ENCODE data around the gene DLEC1.
A peak's percentile ranks its signal among the peaks of the same experiment; 100 is the strongest.

Gene DLEC1

GRCh38 chr3:38141952-38142273 is 102.9 kb downstream of the DLEC1 start:
- Histone ChIP-seq H3K27ac (ENCODE audit: insufficient read depth, low read length, poor library complexity, severe bottlenecking) (no peak overlapping the region), H3K9me3 (ENCODE audit: control insufficient read depth, low read length) (peaks cover 4% of the 10 kb centered on the region), H3K4me1 (ENCODE audit: control insufficient read depth, insufficient read depth, low read length, poor library complexity, severe bottlenecking) (peaks cover 22% of the 10 kb centered on the region), H3K36me3 (ENCODE audit: control insufficient read depth, insufficient read depth, low read length) (peaks cover 27% of the 10 kb centered on the region), H3K27me3 (replicated peaks; ENCODE audit: control insufficient read depth, insufficient read depth, low read length, poor library complexity, severe bottlenecking) (no peaks in the 10 kb centered on the region), H3K4me3 (ENCODE audit: insufficient read depth, low read depth, low read length, poor library complexity, severe bottlenecking) (no peak overlapping the region)
- DNase-seq: no peak

- Histone ChIP-seq H3K27ac (ENCODE audit: insufficient read depth, low read length, poor library complexity, severe bottlenecking) (no peak overlapping the region), H3K4me3 (ENCODE audit: insufficient read depth, low read depth, low read length, poor library complexity, severe bottlenecking) (no peak overlapping the region), H3K36me3 (ENCODE audit: control insufficient read depth, insufficient read depth, low read length) (peaks cover 27% of the 10 kb centered on the region), H3K4me1 (ENCODE audit: control insufficient read depth, insufficient read depth, low read length, poor library complexity, severe bottlenecking) (peaks cover 16% of the 10 kb centered on the region), H3K9me3 (ENCODE audit: control insufficient read depth, low read length) (peaks cover 4% of the 10 kb centered on the region), H3K27me3 (replicated peaks; ENCODE audit: control insufficient read depth, insufficient read depth, low read length, poor library complexity, severe bottlenecking) (no peaks in the 10 kb centered on the region)
- DNase-seq: no peak
Observed at GRCh38 chr3:38142959-38143358, 104.0 kb downstream of the DLEC1 start.

GRCh38 chr3:38143511-38143910 is 104.5 kb downstream of the DLEC1 start:
- H3K9me3 ChIP-seq (ENCODE audit: control insufficient read depth, low read length): peaks cover 4% of the 10 kb centered on the region
- peaks cover 27% of the 10 kb centered on the region for H3K36me3 ChIP-seq (ENCODE audit: control insufficient read depth, insufficient read depth, low read length)
- DNase-seq: no peak
- H3K4me3 ChIP-seq (ENCODE audit: insufficient read depth, low read depth, low read length, poor library complexity, severe bottlenecking): no peak overlapping the region
- H3K27me3 ChIP-seq (replicated peaks; ENCODE audit: control insufficient read depth, insufficient read depth, low read length, poor library complexity, severe bottlenecking): no peaks in the 10 kb centered on the region
- H3K4me1 ChIP-seq (ENCODE audit: control insufficient read depth, insufficient read depth, low read length, poor library complexity, severe bottlenecking): peaks cover 12% of the 10 kb centered on the region
- H3K27ac ChIP-seq (ENCODE audit: insufficient read depth, low read length, poor library complexity, severe bottlenecking): no peak overlapping the region

GRCh38 chr3:38146504-38146903 is 107.5 kb downstream of the DLEC1 start:
- no peaks in the 10 kb centered on the region for H3K4me1 ChIP-seq (ENCODE audit: control insufficient read depth, insufficient read depth, low read length, poor library complexity, severe bottlenecking)
- no peak for DNase-seq

GRCh38 chr3:38147421-38147820 is 108.4 kb downstream of the DLEC1 start:
- Histone ChIP-seq H3K9me3 (ENCODE audit: control insufficient read depth, low read length) (peaks cover 4% of the 10 kb centered on the region), H3K27me3 (replicated peaks; ENCODE audit: control insufficient read depth, insufficient read depth, low read length, poor library complexity, severe bottlenecking) (no peaks in the 10 kb centered on the region), H3K36me3 (ENCODE audit: control insufficient read depth, insufficient read depth, low read length) (peaks cover 3% of the 10 kb centered on the region), H3K4me1 (ENCODE audit: control insufficient read depth, insufficient read depth, low read length, poor library complexity, severe bottlenecking) (peaks cover 3% of the 10 kb centered on the region), H3K4me3 (ENCODE audit: insufficient read depth, low read depth, low read length, poor library complexity, severe bottlenecking) (no peak overlapping the region), H3K27ac (ENCODE audit: insufficient read depth, low read length, poor library complexity, severe bottlenecking) (no peak overlapping the region)
- DNase-seq: no peak

More at GRCh38 chr3:38146504-38146903, 107.5 kb downstream of the DLEC1 start:
- Histone ChIP-seq H3K4me3 (ENCODE audit: insufficient read depth, low read depth, low read length, poor library complexity, severe bottlenecking) (no peak overlapping the region), H3K36me3 (ENCODE audit: control insufficient read depth, insufficient read depth, low read length) (peaks cover 12% of the 10 kb centered on the region), H3K27me3 (replicated peaks; ENCODE audit: control insufficient read depth, insufficient read depth, low read length, poor library complexity, severe bottlenecking) (no peaks in the 10 kb centered on the region), H3K27ac (ENCODE audit: insufficient read depth, low read length, poor library complexity, severe bottlenecking) (no peak overlapping the region), H3K9me3 (ENCODE audit: control insufficient read depth, low read length) (peaks cover 4% of the 10 kb centered on the region)

GRCh38 chr3:38148311-38148882 is 109.4 kb downstream of the DLEC1 start:
- Histone ChIP-seq H3K27me3 (replicated peaks; ENCODE audit: control insufficient read depth, insufficient read depth, low read length, poor library complexity, severe bottlenecking) (no peaks in the 10 kb centered on the region), H3K4me1 (ENCODE audit: control insufficient read depth, insufficient read depth, low read length, poor library complexity, severe bottlenecking) (peaks cover 3% of the 10 kb centered on the region), H3K27ac (ENCODE audit: insufficient read depth, low read length, poor library complexity, severe bottlenecking) (no peak overlapping the region), H3K36me3 (ENCODE audit: control insufficient read depth, insufficient read depth, low read length) (no peaks in the 10 kb centered on the region), H3K4me3 (ENCODE audit: insufficient read depth, low read depth, low read length, poor library complexity, severe bottlenecking) (no peak overlapping the region), H3K9me3 (ENCODE audit: control insufficient read depth, low read length) (peaks cover 4% of the 10 kb centered on the region)
- no peak for DNase-seq

- H3K27me3 ChIP-seq (replicated peaks; ENCODE audit: control insufficient read depth, insufficient read depth, low read length, poor library complexity, severe bottlenecking): no peaks in the 10 kb centered on the region
- no peak for DNase-seq
- H3K9me3 ChIP-seq (ENCODE audit: control insufficient read depth, low read length): peaks cover 4% of the 10 kb centered on the region
- no peak overlapping the region for H3K27ac ChIP-seq (ENCODE audit: insufficient read depth, low read length, poor library complexity, severe bottlenecking)
- H3K36me3 ChIP-seq (ENCODE audit: control insufficient read depth, insufficient read depth, low read length): no peaks in the 10 kb centered on the region
- H3K4me3 ChIP-seq (ENCODE audit: insufficient read depth, low read depth, low read length, poor library complexity, severe bottlenecking): no peak overlapping the region
- H3K4me1 ChIP-seq (ENCODE audit: control insufficient read depth, insufficient read depth, low read length, poor library complexity, severe bottlenecking): peaks cover 3% of the 10 kb centered on the region
Observed at GRCh38 chr3:38149708-38150107, 110.7 kb downstream of the DLEC1 start.

- Histone ChIP-seq H3K27ac (ENCODE audit: insufficient read depth, low read length, poor library complexity, severe bottlenecking) (peak overlapping the region; percentile 43), H3K9me3 (ENCODE audit: control insufficient read depth, low read length) (peaks cover 4% of the 10 kb centered on the region), H3K4me3 (ENCODE audit: insufficient read depth, low read depth, low read length, poor library complexity, severe bottlenecking) (no peak overlapping the region), H3K4me1 (ENCODE audit: control insufficient read depth, insufficient read depth, low read length, poor library complexity, severe bottlenecking) (peaks cover 3% of the 10 kb centered on the region), H3K36me3 (ENCODE audit: control insufficient read depth, insufficient read depth, low read length) (no peaks in the 10 kb centered on the region), H3K27me3 (replicated peaks; ENCODE audit: control insufficient read depth, insufficient read depth, low read length, poor library complexity, severe bottlenecking) (no peaks in the 10 kb centered on the region)
- DNase-seq: no peak
Observed at GRCh38 chr3:38150780-38151528, 111.9 kb downstream of the DLEC1 start.

GRCh38 chr3:38151667-38152265 is 112.8 kb downstream of the DLEC1 start:
- Histone ChIP-seq H3K9me3 (ENCODE audit: control insufficient read depth, low read length) (no peaks in the 10 kb centered on the region), H3K27ac (ENCODE audit: insufficient read depth, low read length, poor library complexity, severe bottlenecking) (peak overlapping the region; percentile 43), H3K4me1 (ENCODE audit: control insufficient read depth, insufficient read depth, low read length, poor library complexity, severe bottlenecking) (peaks cover 3% of the 10 kb centered on the region), H3K4me3 (ENCODE audit: insufficient read depth, low read depth, low read length, poor library complexity, severe bottlenecking) (no peak overlapping the region), H3K36me3 (ENCODE audit: control insufficient read depth, insufficient read depth, low read length) (no peaks in the 10 kb centered on the region), H3K27me3 (replicated peaks; ENCODE audit: control insufficient read depth, insufficient read depth, low read length, poor library complexity, severe bottlenecking) (no peaks in the 10 kb centered on the region)
- DNase-seq: no peak

GRCh38 chr3:38152609-38153008 is 113.6 kb downstream of the DLEC1 start:
- Histone ChIP-seq H3K27ac (ENCODE audit: insufficient read depth, low read length, poor library complexity, severe bottlenecking) (no peak overlapping the region), H3K27me3 (replicated peaks; ENCODE audit: control insufficient read depth, insufficient read depth, low read length, poor library complexity, severe bottlenecking) (no peaks in the 10 kb centered on the region), H3K4me3 (ENCODE audit: insufficient read depth, low read depth, low read length, poor library complexity, severe bottlenecking) (no peak overlapping the region), H3K9me3 (ENCODE audit: control insufficient read depth, low read length) (no peaks in the 10 kb centered on the region), H3K4me1 (ENCODE audit: control insufficient read depth, insufficient read depth, low read length, poor library complexity, severe bottlenecking) (peaks cover 3% of the 10 kb centered on the region), H3K36me3 (ENCODE audit: control insufficient read depth, insufficient read depth, low read length) (no peaks in the 10 kb centered on the region)
- DNase-seq: no peak
